ENCODE measurements around the gene ACOXL.

ACOXL gene

DNA sequence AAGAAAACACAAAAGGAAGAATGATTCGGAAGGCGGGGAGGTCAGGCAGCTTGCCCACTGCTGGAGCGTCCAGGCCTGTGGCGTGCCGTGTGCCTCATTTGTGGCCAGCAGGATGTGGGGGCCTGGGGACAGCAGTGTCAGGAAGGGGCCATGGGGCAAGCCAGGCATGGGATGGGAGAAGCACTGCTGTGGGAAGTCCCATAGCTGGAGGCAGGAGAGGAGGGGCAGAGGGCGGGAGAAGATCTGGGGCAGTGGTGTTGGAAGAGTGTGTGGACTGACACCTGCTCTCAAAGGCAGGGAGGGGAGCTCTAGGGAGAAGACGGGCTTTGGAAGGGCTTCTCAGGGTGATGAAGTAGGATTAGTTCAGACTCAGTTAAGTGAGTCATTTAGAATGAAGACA, 133.7 kb downstream of the ACOXL start:
- Histone ChIP-seq H3K4me2 (ENCODE audit: low read depth, low read length, poor library complexity, severe bottlenecking) (no peak overlapping the region), H2AFZ (ENCODE audit: low read depth, low read length, severe bottlenecking) (no peak overlapping the region), H3K36me3 (ENCODE audit: low read length) (no peaks in the 10 kb centered on the region), H3K4me3 (ENCODE audit: insufficient read depth, low read length, poor library complexity, severe bottlenecking) (no peak overlapping the region), H3K27me3 (ENCODE audit: low read length) (no peaks in the 10 kb centered on the region), H3F3A (ENCODE audit: insufficient read depth) (no peaks in the 10 kb centered on the region), H3K79me2 (ENCODE audit: insufficient read depth, low read length) (no peaks in the 10 kb centered on the region), H3K9ac (ENCODE audit: low read length) (no peak overlapping the region), H4K20me1 (ENCODE audit: low read depth, low read length) (no peaks in the 10 kb centered on the region), H3K9me2 (replicated peaks; ENCODE audit: insufficient read depth, low read length) (no peaks in the 10 kb centered on the region), H3K27ac (ENCODE audit: low read depth, low read length) (no peak overlapping the region), H3K9me3 (ENCODE audit: insufficient read depth, low read length) (no peaks in the 10 kb centered on the region)
- TF ChIP-seq, protein P1, sequence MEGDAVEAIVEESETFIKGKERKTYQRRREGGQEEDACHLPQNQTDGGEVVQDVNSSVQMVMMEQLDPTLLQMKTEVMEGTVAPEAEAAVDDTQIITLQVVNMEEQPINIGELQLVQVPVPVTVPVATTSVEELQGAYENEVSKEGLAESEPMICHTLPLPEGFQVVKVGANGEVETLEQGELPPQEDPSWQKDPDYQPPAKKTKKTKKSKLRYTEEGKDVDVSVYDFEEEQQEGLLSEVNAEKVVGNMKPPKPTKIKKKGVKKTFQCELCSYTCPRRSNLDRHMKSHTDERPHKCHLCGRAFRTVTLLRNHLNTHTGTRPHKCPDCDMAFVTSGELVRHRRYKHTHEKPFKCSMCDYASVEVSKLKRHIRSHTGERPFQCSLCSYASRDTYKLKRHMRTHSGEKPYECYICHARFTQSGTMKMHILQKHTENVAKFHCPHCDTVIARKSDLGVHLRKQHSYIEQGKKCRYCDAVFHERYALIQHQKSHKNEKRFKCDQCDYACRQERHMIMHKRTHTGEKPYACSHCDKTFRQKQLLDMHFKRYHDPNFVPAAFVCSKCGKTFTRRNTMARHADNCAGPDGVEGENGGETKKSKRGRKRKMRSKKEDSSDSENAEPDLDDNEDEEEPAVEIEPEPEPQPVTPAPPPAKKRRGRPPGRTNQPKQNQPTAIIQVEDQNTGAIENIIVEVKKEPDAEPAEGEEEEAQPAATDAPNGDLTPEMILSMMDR (IDR thresholded peaks at IDR 0.05; ENCODE audit: insufficient read depth, low read length, poor library complexity, severe bottlenecking) = no peak
- no peak for TF ChIP-seq EZH2phosphoT487 (conservative IDR thresholded peaks at IDR 0.05; ENCODE audit: low read length)

DNA sequence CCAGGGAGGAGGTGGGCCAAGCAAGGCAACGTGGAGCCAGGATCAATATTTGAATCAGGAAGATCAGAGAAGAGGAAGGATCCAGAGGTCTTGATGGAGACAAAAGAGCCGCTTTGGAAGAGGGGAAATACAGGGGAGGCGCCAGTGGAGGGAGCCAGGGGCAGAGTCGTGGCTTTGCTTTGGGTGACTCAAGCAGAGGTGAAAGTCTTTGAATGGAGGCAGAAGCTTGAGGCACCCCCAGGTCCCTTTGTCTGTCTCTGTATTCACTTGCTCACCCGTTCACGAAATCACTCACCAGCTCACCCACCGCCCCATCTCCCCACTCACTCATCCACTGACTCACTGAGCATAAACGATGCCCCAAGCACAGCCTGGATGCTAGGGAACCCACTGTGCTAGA, 134.1 kb downstream of the ACOXL start:
- TF ChIP-seq EZH2phosphoT487 (conservative IDR thresholded peaks at IDR 0.05; ENCODE audit: low read length) = no peak
- TF ChIP-seq, protein P1 (IDR thresholded peaks at IDR 0.05; ENCODE audit: insufficient read depth, low read length, poor library complexity, severe bottlenecking) = no peak
- Histone ChIP-seq H3K9me2 (replicated peaks; ENCODE audit: insufficient read depth, low read length) (no peaks in the 10 kb centered on the region), H3F3A (ENCODE audit: insufficient read depth) (no peaks in the 10 kb centered on the region), H3K79me2 (ENCODE audit: insufficient read depth, low read length) (no peaks in the 10 kb centered on the region), H3K27ac (ENCODE audit: low read depth, low read length) (no peak overlapping the region), H2AFZ (ENCODE audit: low read depth, low read length, severe bottlenecking) (no peak overlapping the region), H3K36me3 (ENCODE audit: low read length) (no peaks in the 10 kb centered on the region), H3K9ac (ENCODE audit: low read length) (no peak overlapping the region), H4K20me1 (ENCODE audit: low read depth, low read length) (no peaks in the 10 kb centered on the region), H3K4me2 (ENCODE audit: low read depth, low read length, poor library complexity, severe bottlenecking) (no peak overlapping the region), H3K27me3 (ENCODE audit: low read length) (no peaks in the 10 kb centered on the region), H3K9me3 (ENCODE audit: insufficient read depth, low read length) (no peaks in the 10 kb centered on the region), H3K4me3 (ENCODE audit: insufficient read depth, low read length, poor library complexity, severe bottlenecking) (no peak overlapping the region)

DNA sequence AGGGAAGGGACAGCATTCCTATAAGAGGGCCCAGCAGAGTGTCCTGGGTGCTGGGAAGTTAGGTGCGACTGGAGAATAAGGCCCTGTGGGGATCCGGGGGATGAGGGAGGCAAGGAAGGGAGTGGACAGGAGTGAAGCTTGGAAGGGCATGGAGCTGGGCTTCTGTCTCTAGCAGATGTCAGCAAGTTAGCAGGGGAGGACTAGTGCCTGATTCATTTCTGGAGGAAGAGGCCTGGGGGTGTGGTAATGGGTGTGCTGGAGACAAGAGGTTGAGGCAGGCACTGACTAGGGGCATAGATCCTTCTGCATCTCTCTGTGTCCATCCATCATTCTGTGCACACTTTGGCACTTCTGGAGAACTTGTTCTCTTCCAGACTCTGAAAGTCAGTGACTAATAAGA, 134.7 kb downstream of the ACOXL start:
- H4K20me1 ChIP-seq (ENCODE audit: low read depth, low read length) = no peaks in the 10 kb centered on the region
- H3K27ac ChIP-seq (ENCODE audit: low read depth, low read length) = no peak overlapping the region
- H3K27me3 ChIP-seq (ENCODE audit: low read length) = no peaks in the 10 kb centered on the region
- no peak overlapping the region for H2AFZ ChIP-seq (ENCODE audit: low read depth, low read length, severe bottlenecking)
- no peaks in the 10 kb centered on the region for H3K9me3 ChIP-seq (ENCODE audit: insufficient read depth, low read length)
- no peak overlapping the region for H3K9ac ChIP-seq (ENCODE audit: low read length)
- no peak overlapping the region for H3K4me3 ChIP-seq (ENCODE audit: insufficient read depth, low read length, poor library complexity, severe bottlenecking)
- H3K36me3 ChIP-seq (ENCODE audit: low read length) = no peaks in the 10 kb centered on the region
- no peak overlapping the region for H3K4me2 ChIP-seq (ENCODE audit: low read depth, low read length, poor library complexity, severe bottlenecking)
- H3F3A ChIP-seq (ENCODE audit: insufficient read depth) = no peaks in the 10 kb centered on the region
- no peaks in the 10 kb centered on the region for H3K79me2 ChIP-seq (ENCODE audit: insufficient read depth, low read length)
- H3K9me2 ChIP-seq (replicated peaks; ENCODE audit: insufficient read depth, low read length) = no peaks in the 10 kb centered on the region
- TF ChIP-seq, protein P1 (IDR thresholded peaks at IDR 0.05; ENCODE audit: insufficient read depth, low read length, poor library complexity, severe bottlenecking) = no peak
- TF ChIP-seq EZH2phosphoT487 (conservative IDR thresholded peaks at IDR 0.05; ENCODE audit: low read length) = no peak
